Smooth muscle cell of the coronary artery (primary cell): Measurements from ENCODE around the gene MAPKAPK5. TPM values are rescaled to one million over a fixed set of nuclear protein-coding genes. Genes with fewer than 3 reads are reported as not detected.

Experiments
- total RNA-seq: library from RNA; depleted of rRNA; stranded (reverse); fragments of >200 nt; gene quantifications from 2 replicates; pipeline ENCODE4 v1.2.3, GENCODE V29; 2014; ENCODE audit warnings: low replicate concordance

MAPKAPK5 gene
- total RNA-seq: 18.3 and 26.5 TPM in 2 replicates

DNA sequence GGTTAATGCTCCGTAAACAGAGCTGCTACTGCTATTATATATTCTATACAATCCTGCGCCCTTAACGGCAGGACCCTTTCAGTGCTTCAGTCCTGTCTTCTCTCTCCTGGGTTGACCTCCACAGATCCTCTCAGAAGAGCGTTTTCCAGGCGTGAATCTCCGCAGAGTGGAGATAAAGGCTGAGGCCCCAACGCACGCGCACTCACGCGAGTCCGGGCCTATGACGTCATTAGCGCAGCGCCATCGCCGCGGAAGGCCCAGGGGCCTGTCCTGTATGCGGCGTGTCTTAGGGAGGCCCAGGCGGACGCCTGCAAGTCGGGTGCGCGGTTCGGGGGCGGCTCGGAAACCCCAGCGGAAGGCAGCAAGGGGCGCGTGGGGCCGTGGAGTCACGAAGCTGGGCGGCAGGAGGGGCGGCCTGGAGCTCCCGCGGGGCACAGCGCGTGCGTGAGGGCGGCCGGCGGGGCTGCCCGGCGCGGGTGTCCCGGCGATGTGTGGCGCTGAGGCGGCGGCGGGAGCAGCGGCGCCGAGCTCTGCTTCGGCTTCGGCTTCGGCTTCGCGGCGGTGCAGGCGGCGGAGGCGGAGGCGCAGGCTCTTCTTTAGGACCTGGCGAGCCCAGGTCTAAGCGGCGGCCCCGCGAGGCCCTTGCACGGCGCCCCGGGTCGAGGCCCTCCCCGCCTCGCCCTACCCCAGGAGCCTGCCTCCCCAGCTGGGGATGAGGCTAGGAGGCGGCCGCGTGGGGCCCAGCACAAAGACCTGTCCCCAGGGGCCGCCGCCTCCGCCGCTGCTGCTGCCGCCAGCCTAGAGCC, at the start of gene MAPKAPK5:
Gene MAPKAPK5 (plus strand): TSS at position 479 of the 806 bp plus-strand sequence. CDS start 506 bp downstream, outside the sequence.

Other genes starting within 250 kb of the MAPKAPK5 start
- gene ATXN2, start 242.9 kb upstream of the MAPKAPK5 start, total RNA-seq: 10.2 and 13.8 TPM in 2 replicates
- 15.0 and 31.7 TPM in 2 replicates for gene BRAP, start 156.3 kb upstream of the MAPKAPK5 start, total RNA-seq
- 9.9 and 10.1 TPM in 2 replicates for gene ACAD10, start 156.2 kb upstream of the MAPKAPK5 start, total RNA-seq
- gene ALDH2, start 75.3 kb upstream of the MAPKAPK5 start, total RNA-seq: 52.9 and 55.0 TPM in 2 replicates
- 3.5 and 10.4 TPM in 2 replicates for gene TMEM116, start 170.9 kb downstream of the MAPKAPK5 start, total RNA-seq
- 80.3 and 155 TPM in 2 replicates for gene ERP29, start 171.2 kb downstream of the MAPKAPK5 start, total RNA-seq